Bronchial epithelial cell (primary cell): ENCODE data around the gene STX18. TPM values are rescaled to one million over a fixed set of nuclear protein-coding genes. Genes with fewer than 3 reads are reported as not detected.
A peak's percentile ranks its signal among the peaks of the same experiment; 100 is the strongest.

ENCODE experiments used
- DNase-seq: peaks from one replicate; pipeline ENCODE4 v3.0.0-alpha.2; 2010; ENCODE audit warnings: low read depth
- FAIRE-seq: peaks from 2 replicates; lab custom pipeline; 2011; peaks lifted over from hg19 to GRCh38; lab: Jason Lieb, UNC
- H3K27me3 ChIP-seq: 2 replicates; pipeline ENCODE4 v1.5.1; 2011; ENCODE audit warnings: low read length; ENCODE audit not compliant: control insufficient read depth, insufficient read depth
- H3K36me3 ChIP-seq: 2 replicates; pipeline ENCODE4 v1.5.1; 2011; ENCODE audit warnings: low read length; ENCODE audit not compliant: control insufficient read depth, insufficient read depth
- H3K4me3 ChIP-seq: 2 replicates; pipeline ENCODE4 v1.5.1; 2011; ENCODE audit warnings: mild to moderate bottlenecking, low read depth, low read length, control low read depth
- CTCF ChIP-seq: IDR thresholded peaks from 2 replicates; pipeline ENCODE4 v1.5.1; 2011; ENCODE audit warnings: mild to moderate bottlenecking, moderate library complexity, low read length, control low read depth, inconsistent platforms; ENCODE audit not compliant: insufficient read depth, severe bottlenecking
- total RNA-seq: library from RNA; depleted of rRNA; stranded (reverse); fragments of >200 nt; gene quantifications from 2 replicates; pipeline ENCODE4 v1.2.1, GENCODE V29; 2014

The STX18 gene
- total RNA-seq, 1 donor from 2014 or later: 21.6 TPM

GRCh38 chr4:4582653-4583052, 40.8 kb upstream of the STX18 start:
- H3K4me3 ChIP-seq: no peak overlapping the region
- DNase-seq: no peak
- H3K36me3 ChIP-seq: no peaks in the 10 kb centered on the region
- TF ChIP-seq CTCF: no peak
- no peaks in the 10 kb centered on the region for H3K27me3 ChIP-seq
- no peak for FAIRE-seq

- Histone ChIP-seq H3K27me3 (no peaks in the 10 kb centered on the region), H3K36me3 (no peaks in the 10 kb centered on the region), H3K4me3 (no peak overlapping the region)
- FAIRE-seq: no peak
- no peak for DNase-seq
- no peak for TF ChIP-seq CTCF
Measured at GRCh38 chr4:4580494-4580893, 38.6 kb upstream of the STX18 start.

- FAIRE-seq (peak; percentile 92), DNase-seq (no peak)
- no peaks in the 10 kb centered on the region for H3K36me3 ChIP-seq
- TF ChIP-seq CTCF: no peak
- H3K4me3 ChIP-seq: no peak overlapping the region
- no peaks in the 10 kb centered on the region for H3K27me3 ChIP-seq
Measured at GRCh38 chr4:4578981-4579380, 37.1 kb upstream of the STX18 start.

GRCh38 chr4:4577359-4577875, 35.6 kb upstream of the STX18 start:
- no peak for TF ChIP-seq CTCF
- Histone ChIP-seq H3K27me3 (no peaks in the 10 kb centered on the region), H3K36me3 (no peaks in the 10 kb centered on the region), H3K4me3 (no peak overlapping the region)
- no peak for FAIRE-seq
- DNase-seq: peak; percentile 58

- DNase-seq (no peak), FAIRE-seq (peak; percentile 90)
- Histone ChIP-seq H3K4me3 (peak overlapping the region; percentile 50), H3K27me3 (no peaks in the 10 kb centered on the region), H3K36me3 (no peaks in the 10 kb centered on the region)
- peak; percentile 41 for TF ChIP-seq CTCF
Measured at GRCh38 chr4:4575284-4576211, 33.7 kb upstream of the STX18 start.

GRCh38 chr4:4574792-4575191, 32.9 kb upstream of the STX18 start:
- H3K27me3 ChIP-seq: no peaks in the 10 kb centered on the region
- DNase-seq: peak; percentile 62
- TF ChIP-seq CTCF: no peak
- no peaks in the 10 kb centered on the region for H3K36me3 ChIP-seq
- no peak for FAIRE-seq
- H3K4me3 ChIP-seq: peak overlapping the region; percentile 50
